ENCODE data around the gene RPRD1B. TPM values are rescaled to one million over a fixed set of nuclear protein-coding genes. Genes with fewer than 3 reads are reported as not detected.

RPRD1B gene
- total and polyA plus RNA-seq, 8 donors = 25.7 to 50.9 (median 47.4) TPM

- H3K9me3 ChIP-seq = no peaks in the 10 kb centered on the region
- peaks cover 6 to 72% of the 10 kb centered on the region in 2 donors for H3K36me3 ChIP-seq
- H3K4me1 ChIP-seq = peaks cover 16 to 24% of the 10 kb centered on the region in 2 donors
- H3K4me3 ChIP-seq = no peak overlapping the region
- peak; percentile 24 for ATAC-seq
- DNase-seq = peak in 2 of 4 donors; percentile 22 to 32
- H3K27ac ChIP-seq = peak overlapping the region; percentile 30 to 68
- intact Hi-C loops (cut with DNase I) = no loop called here
- TF ChIP-seq CTCF (IDR thresholded peaks at IDR 0.05) = no peak
- no peaks in the 10 kb centered on the region for H3K27me3 ChIP-seq
These were observed 49.9 kb downstream of the RPRD1B start for GRCh38 chr20:38083338-38084048.

- Histone ChIP-seq H3K4me3 (no peak overlapping the region), H3K4me1 (peaks cover 16 to 24% of the 10 kb centered on the region in 2 donors), H3K27ac (peak overlapping the region; percentile 30 to 68), H3K36me3 (peaks cover 6 to 75% of the 10 kb centered on the region in 2 donors), H3K9me3 (no peaks in the 10 kb centered on the region), H3K27me3 (no peaks in the 10 kb centered on the region)
- ATAC-seq = peak; percentile 66
- intact Hi-C loops (cut with DNase I) = no loop called here
- peak in 2 of 4 donors; percentile 46 to 56 for DNase-seq
- TF ChIP-seq CTCF (IDR thresholded peaks at IDR 0.05) = no peak
These were observed 50.9 kb downstream of the RPRD1B start for GRCh38 chr20:38084425-38084951.

- no peak for DNase-seq
- ATAC-seq = no peak
These were observed 51.5 kb downstream of the RPRD1B start for GRCh38 chr20:38085026-38085425.

DNA sequence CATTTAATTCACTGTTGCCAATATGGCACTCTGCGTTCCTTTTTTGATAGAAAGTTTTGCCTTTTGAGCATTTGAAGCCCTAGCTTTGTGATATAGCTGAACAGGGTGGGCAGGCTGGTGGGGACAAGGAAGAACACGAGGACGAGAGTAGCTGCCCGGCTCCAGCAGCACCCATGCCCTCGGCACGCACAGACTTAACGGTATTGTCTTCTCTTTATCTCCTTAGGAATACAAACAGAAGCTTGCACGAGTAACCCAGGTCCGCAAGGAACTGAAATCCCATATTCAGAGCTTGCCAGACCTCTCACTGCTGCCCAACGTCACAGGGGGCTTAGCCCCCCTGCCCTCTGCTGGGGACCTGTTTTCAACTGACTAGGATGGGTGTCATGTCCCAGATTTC lies 56.0 kb downstream of the RPRD1B start:
- no peak overlapping the region for H3K27ac ChIP-seq
- peaks cover 17 to 42% of the 10 kb centered on the region in 2 donors for H3K4me1 ChIP-seq
- ATAC-seq (no peak), DNase-seq (no peak)
- no peaks in the 10 kb centered on the region for H3K9me3 ChIP-seq
- intact Hi-C loops (cut with DNase I) = no loop called here
- no peak for TF ChIP-seq CTCF (IDR thresholded peaks at IDR 0.05)
- no peak overlapping the region for H3K4me3 ChIP-seq
- H3K36me3 ChIP-seq = peaks cover 6 to 60% of the 10 kb centered on the region in 2 donors
- H3K27me3 ChIP-seq = no peaks in the 10 kb centered on the region

More at GRCh38 chr20:38085026-38085425, 51.5 kb downstream of the RPRD1B start:
- peaks cover 6 to 76% of the 10 kb centered on the region in 2 donors for H3K36me3 ChIP-seq
- H3K4me3 ChIP-seq = no peak overlapping the region
- no peaks in the 10 kb centered on the region for H3K9me3 ChIP-seq
- intact Hi-C loops (cut with DNase I) = no loop called here
- peaks cover 16 to 24% of the 10 kb centered on the region in 2 donors for H3K4me1 ChIP-seq
- TF ChIP-seq CTCF (IDR thresholded peaks at IDR 0.05) = no peak
- peak overlapping the region in 1 of 2 donors; percentile 68 for H3K27ac ChIP-seq
- no peaks in the 10 kb centered on the region for H3K27me3 ChIP-seq

- no peak for DNase-seq
- peaks cover 6 to 55% of the 10 kb centered on the region in 2 donors for H3K36me3 ChIP-seq
- no peak for ATAC-seq
- no peaks in the 10 kb centered on the region for H3K27me3 ChIP-seq
- H3K27ac ChIP-seq = peak overlapping the region in 1 of 2 donors; percentile 88
- H3K9me3 ChIP-seq = no peaks in the 10 kb centered on the region
- no peak overlapping the region for H3K4me3 ChIP-seq
- no peak for TF ChIP-seq CTCF (IDR thresholded peaks at IDR 0.05)
- intact Hi-C loops (cut with DNase I) = no loop called here
- peaks cover 17 to 42% of the 10 kb centered on the region in 2 donors for H3K4me1 ChIP-seq
These were observed 56.5 kb downstream of the RPRD1B start for GRCh38 chr20:38090061-38090460.

All from left lung (tissue), 10 donors.